Measurements from ENCODE around the gene TNFAIP8L3.

The TNFAIP8L3 gene

GRCh38 chr15:51117270-51117669, 22.6 kb upstream of the TNFAIP8L3 start:
- DNase-seq (ENCODE audit: low read depth in 2 of 2), result no peak

GRCh38 chr15:51114437-51115119, 19.9 kb upstream of the TNFAIP8L3 start:
- no peak for DNase-seq (ENCODE audit: low read depth in 2 of 2)

- DNase-seq (ENCODE audit: low read depth in 2 of 2), result no peak
Observed at GRCh38 chr15:51112078-51112477, 17.4 kb upstream of the TNFAIP8L3 start.

GRCh38 chr15:51111061-51111460, 16.4 kb upstream of the TNFAIP8L3 start:
- DNase-seq (ENCODE audit: low read depth in 2 of 2), result no peak

GRCh38 chr15:51110171-51110570, 15.5 kb upstream of the TNFAIP8L3 start:
- DNase-seq (ENCODE audit: low read depth in 2 of 2), result no peak

- peak; percentile 38 to 47 for DNase-seq (ENCODE audit: low read depth in 2 of 2)
Observed at GRCh38 chr15:51108933-51109550, 14.3 kb upstream of the TNFAIP8L3 start.

GRCh38 chr15:51107612-51108011, 12.9 kb upstream of the TNFAIP8L3 start:
- no peak for DNase-seq (ENCODE audit: low read depth in 2 of 2)

GRCh38 chr15:51106481-51106880, 11.8 kb upstream of the TNFAIP8L3 start:
- DNase-seq (ENCODE audit: low read depth in 2 of 2), result no peak

- no peak for DNase-seq (ENCODE audit: low read depth in 2 of 2)
Observed at GRCh38 chr15:51105430-51106016, 10.8 kb upstream of the TNFAIP8L3 start.

GRCh38 chr15:51104512-51104911, 9.8 kb upstream of the TNFAIP8L3 start:
- DNase-seq (ENCODE audit: low read depth in 2 of 2), result no peak

- peak; percentile 62 to 65 for DNase-seq (ENCODE audit: low read depth in 2 of 2)
Observed at GRCh38 chr15:51103330-51103729, 8.6 kb upstream of the TNFAIP8L3 start.

GRCh38 chr15:51100785-51101489, 6.2 kb upstream of the TNFAIP8L3 start:
- DNase-seq (ENCODE audit: low read depth in 2 of 2), result no peak

- DNase-seq (ENCODE audit: low read depth in 2 of 2), result no peak
Observed at GRCh38 chr15:51099185-51099584, 4.5 kb upstream of the TNFAIP8L3 start.

GRCh38 chr15:51098331-51098619, 3.6 kb upstream of the TNFAIP8L3 start:
- no peak for DNase-seq (ENCODE audit: low read depth in 2 of 2)

- no peak for DNase-seq (ENCODE audit: low read depth in 2 of 2)
Observed at GRCh38 chr15:51097553-51098330, 3.0 kb upstream of the TNFAIP8L3 start.

GRCh38 chr15:51096976-51097375, 2.3 kb upstream of the TNFAIP8L3 start:
- no peak for DNase-seq (ENCODE audit: low read depth in 2 of 2)

- DNase-seq (ENCODE audit: low read depth in 2 of 2), result no peak
Observed at GRCh38 chr15:51095681-51096331, 1.1 kb upstream of the TNFAIP8L3 start.

- DNase-seq (ENCODE audit: low read depth in 2 of 2), result no peak
Observed at GRCh38 chr15:51093839-51094605, 684 bp downstream of the TNFAIP8L3 start.

- no peak for DNase-seq (ENCODE audit: low read depth in 2 of 2)
Observed at GRCh38 chr15:51093488-51093838, 1.2 kb downstream of the TNFAIP8L3 start.

- no peak for DNase-seq (ENCODE audit: low read depth in 2 of 2)
Observed at GRCh38 chr15:51092480-51093040, 2.1 kb downstream of the TNFAIP8L3 start.

GRCh38 chr15:51090753-51091152, 4.0 kb downstream of the TNFAIP8L3 start:
- DNase-seq (ENCODE audit: low read depth in 2 of 2), result no peak

Measured in fibroblast of skin of left quadriceps (primary cell).